ENCODE data around the gene TAS2R14.

TAS2R14 gene

DNA sequence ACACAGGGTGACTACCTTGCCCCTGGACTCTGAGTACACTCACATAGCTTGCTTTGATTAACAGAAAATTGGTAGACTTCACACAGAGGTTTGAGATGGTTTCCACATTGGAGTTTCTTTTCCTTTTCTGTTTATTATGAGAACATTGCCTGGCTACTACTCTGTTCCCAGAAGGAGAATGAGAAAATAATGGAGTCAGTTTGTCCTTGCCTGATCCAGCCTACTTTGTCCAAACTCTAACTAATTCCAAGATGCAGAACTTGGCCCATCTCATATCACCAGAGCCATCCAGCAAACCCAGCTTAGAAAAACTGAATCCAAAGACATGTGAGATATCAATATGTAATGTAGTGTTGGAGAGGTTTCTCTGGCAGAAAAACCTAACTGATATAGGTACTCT, 27.3 kb upstream of the TAS2R14 start:
- DNase-seq (ENCODE audit: low spot score): no peak
- in situ Hi-C loops (cut with MboI; ENCODE audit: low pct_unique_long_range_greater_than_20kb, low sequenced_read_pairs, unreplicated experiment): no loop called here

DNA sequence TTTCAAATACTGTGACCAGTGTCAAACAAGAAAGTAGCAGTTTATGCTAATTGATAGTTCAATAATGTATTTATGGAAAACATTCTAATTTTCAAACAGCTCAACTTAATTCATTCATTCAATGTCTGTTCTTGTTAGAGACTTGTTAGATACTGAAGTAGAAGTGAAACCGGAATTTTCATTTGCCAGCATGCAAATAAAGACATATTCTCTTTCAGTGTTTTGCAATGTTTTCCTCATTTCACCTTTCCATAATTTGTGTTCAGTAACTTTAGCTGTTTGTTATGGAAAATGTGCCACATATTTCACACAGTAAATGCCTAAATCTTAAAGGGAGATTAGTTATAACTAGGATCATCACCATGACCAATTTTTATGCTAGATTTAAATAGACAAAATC, 26.4 kb upstream of the TAS2R14 start:
- TF ChIP-seq, protein P1, sequence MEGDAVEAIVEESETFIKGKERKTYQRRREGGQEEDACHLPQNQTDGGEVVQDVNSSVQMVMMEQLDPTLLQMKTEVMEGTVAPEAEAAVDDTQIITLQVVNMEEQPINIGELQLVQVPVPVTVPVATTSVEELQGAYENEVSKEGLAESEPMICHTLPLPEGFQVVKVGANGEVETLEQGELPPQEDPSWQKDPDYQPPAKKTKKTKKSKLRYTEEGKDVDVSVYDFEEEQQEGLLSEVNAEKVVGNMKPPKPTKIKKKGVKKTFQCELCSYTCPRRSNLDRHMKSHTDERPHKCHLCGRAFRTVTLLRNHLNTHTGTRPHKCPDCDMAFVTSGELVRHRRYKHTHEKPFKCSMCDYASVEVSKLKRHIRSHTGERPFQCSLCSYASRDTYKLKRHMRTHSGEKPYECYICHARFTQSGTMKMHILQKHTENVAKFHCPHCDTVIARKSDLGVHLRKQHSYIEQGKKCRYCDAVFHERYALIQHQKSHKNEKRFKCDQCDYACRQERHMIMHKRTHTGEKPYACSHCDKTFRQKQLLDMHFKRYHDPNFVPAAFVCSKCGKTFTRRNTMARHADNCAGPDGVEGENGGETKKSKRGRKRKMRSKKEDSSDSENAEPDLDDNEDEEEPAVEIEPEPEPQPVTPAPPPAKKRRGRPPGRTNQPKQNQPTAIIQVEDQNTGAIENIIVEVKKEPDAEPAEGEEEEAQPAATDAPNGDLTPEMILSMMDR (IDR thresholded peaks at IDR 0.05; ENCODE audit: extremely low read depth, insufficient read depth, missing control alignments): no peak
- DNase-seq (ENCODE audit: low spot score): no peak
- in situ Hi-C loops (cut with MboI; ENCODE audit: low pct_unique_long_range_greater_than_20kb, low sequenced_read_pairs, unreplicated experiment): no loop called here

More for the DNA sequence above, 27.3 kb upstream of the TAS2R14 start:
- TF ChIP-seq, protein P1 (IDR thresholded peaks at IDR 0.05; ENCODE audit: extremely low read depth, insufficient read depth, missing control alignments): no peak

DNA sequence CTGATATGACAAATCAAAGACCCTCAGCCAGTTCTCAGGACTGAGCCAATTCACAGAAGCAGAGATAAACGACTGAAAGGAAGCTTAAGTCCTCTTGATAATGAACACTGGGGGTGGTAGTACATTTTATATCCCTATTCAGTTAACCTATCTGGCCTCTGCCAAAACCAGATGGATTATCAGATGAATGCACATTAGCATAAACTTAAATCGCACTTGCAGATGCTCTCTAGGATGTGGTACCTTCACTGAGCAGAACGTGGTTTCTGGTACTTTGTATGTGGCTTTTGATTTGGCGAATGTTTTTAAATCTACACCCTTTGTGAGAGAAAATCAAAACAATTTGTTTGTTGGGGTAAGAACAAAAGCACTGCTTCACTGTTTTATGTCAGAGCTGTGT, 21.1 kb upstream of the TAS2R14 start:
- DNase-seq (ENCODE audit: low spot score): no peak
- in situ Hi-C loops (cut with MboI; ENCODE audit: low pct_unique_long_range_greater_than_20kb, low sequenced_read_pairs, unreplicated experiment): no loop called here
- TF ChIP-seq, protein P1 (IDR thresholded peaks at IDR 0.05; ENCODE audit: extremely low read depth, insufficient read depth, missing control alignments): no peak

DNA sequence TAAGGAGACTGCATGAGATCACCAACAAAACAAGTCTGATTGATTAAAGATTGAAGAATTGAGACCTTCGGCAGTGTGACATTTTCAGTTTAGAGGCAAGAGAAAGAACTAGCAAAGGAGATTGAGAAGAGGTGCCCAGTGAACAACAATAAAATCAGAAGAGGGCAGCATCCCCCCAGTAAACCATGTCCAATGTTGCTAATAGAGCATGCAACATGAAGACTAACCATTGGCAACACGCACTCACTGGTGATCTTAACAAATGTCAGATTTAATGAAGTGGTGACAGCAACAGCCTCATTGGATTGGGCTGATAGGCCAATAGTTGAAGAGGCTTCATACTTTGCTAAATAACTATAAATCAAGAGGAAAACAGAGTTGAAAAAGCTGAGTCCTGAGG, 20.7 kb upstream of the TAS2R14 start:
- DNase-seq (ENCODE audit: low spot score): no peak
- in situ Hi-C loops (cut with MboI; ENCODE audit: low pct_unique_long_range_greater_than_20kb, low sequenced_read_pairs, unreplicated experiment): no loop called here
- TF ChIP-seq, protein P1 (IDR thresholded peaks at IDR 0.05; ENCODE audit: extremely low read depth, insufficient read depth, missing control alignments): peak; percentile 5

DNA sequence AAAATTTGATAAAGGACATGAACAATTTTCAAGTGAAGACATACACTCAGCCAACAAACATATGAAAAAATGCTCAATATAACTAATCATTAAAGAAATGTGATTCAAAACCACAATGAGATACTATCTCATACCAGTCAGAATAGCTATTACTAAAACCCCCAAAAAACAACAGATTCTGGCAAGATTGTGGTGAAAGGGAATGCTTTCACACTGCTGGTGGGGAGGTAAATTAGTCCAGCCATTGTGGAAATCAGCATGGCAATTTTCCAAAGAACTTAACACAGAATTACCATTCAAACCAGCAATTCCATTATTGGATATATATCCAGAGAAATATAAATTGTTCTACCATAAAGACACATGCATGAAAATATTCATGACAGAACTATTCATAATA, 18.7 kb upstream of the TAS2R14 start:
- TF ChIP-seq, protein P1 (IDR thresholded peaks at IDR 0.05; ENCODE audit: extremely low read depth, insufficient read depth, missing control alignments): no peak
- in situ Hi-C loops (cut with MboI; ENCODE audit: low pct_unique_long_range_greater_than_20kb, low sequenced_read_pairs, unreplicated experiment): no loop called here
- no peak for DNase-seq (ENCODE audit: low spot score)

DNA sequence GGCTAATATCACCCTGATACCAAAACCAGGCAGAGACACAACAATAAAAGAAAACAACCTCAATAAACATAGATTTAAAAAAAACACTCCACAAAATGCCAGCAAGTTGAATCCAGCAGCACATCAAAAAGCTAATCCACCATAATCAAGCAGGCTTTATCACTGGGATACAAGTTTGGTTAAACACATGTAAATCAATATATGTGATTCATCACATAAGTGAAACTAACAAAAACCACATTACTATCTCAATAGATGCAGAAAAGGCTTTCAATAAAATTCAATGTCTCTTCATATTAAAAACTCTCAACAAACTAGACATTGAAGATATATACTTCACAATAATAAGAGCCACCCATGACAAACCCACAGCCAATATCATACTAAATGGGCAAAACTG, 17.0 kb upstream of the TAS2R14 start:
- TF ChIP-seq, protein P1 (IDR thresholded peaks at IDR 0.05; ENCODE audit: extremely low read depth, insufficient read depth, missing control alignments): no peak
- no peak for DNase-seq (ENCODE audit: low spot score)
- in situ Hi-C loops (cut with MboI; ENCODE audit: low pct_unique_long_range_greater_than_20kb, low sequenced_read_pairs, unreplicated experiment): no loop called here

DNA sequence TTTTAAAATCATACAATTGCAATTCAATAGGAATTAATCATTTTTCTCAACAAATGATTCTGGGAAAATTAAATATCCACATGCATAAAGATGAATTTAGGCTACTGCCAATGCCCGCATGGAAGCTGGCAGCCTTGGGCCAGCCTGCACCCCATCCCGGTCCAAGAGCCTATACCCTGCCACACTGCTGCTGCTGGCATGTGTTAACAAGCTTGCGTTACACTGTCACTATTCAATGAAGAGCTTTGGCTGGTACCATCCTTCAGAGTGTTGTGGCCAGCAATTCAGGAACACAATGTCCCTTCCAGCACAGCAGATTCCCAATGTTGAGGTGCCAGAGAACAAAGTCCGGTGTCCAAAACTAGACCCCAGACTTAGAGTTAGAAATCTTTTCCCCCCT, 13.6 kb upstream of the TAS2R14 start:
- TF ChIP-seq, protein P1 (IDR thresholded peaks at IDR 0.05; ENCODE audit: extremely low read depth, insufficient read depth, missing control alignments): no peak
- no peak for DNase-seq (ENCODE audit: low spot score)
- in situ Hi-C loops (cut with MboI; ENCODE audit: low pct_unique_long_range_greater_than_20kb, low sequenced_read_pairs, unreplicated experiment): no loop called here
